GM15510 (cell line): ENCODE data around the gene LRRC70.

Source experiments
- POLR2A ChIP-seq: IDR thresholded peaks from 3 replicates; pipeline ENCODE4 v1.6.1; 2011; ENCODE audit warnings: borderline replicate concordance; ENCODE audit not compliant: insufficient read length; ENCODE audit errors: extremely low read depth

The LRRC70 gene

GRCh38 chr5:62620761-62621160 is 42.1 kb downstream of the LRRC70 start:
- no peak for TF ChIP-seq POLR2A

- TF ChIP-seq POLR2A, result no peak
Observed at GRCh38 chr5:62621280-62621679, 42.7 kb downstream of the LRRC70 start.

- TF ChIP-seq POLR2A, result no peak
Observed at GRCh38 chr5:62623271-62623670, 44.7 kb downstream of the LRRC70 start.

- no peak for TF ChIP-seq POLR2A
Observed at GRCh38 chr5:62626534-62626933, 47.9 kb downstream of the LRRC70 start.

- no peak for TF ChIP-seq POLR2A
Observed at GRCh38 chr5:62627121-62627520, 48.5 kb downstream of the LRRC70 start.

- no peak for TF ChIP-seq POLR2A
Observed at GRCh38 chr5:62627901-62628300, 49.3 kb downstream of the LRRC70 start.
